ENCODE measurements around the gene RAB42. TPM values are rescaled to one million over a fixed set of nuclear protein-coding genes. Genes with fewer than 3 reads are reported as not detected.

RAB42 gene, protein sequence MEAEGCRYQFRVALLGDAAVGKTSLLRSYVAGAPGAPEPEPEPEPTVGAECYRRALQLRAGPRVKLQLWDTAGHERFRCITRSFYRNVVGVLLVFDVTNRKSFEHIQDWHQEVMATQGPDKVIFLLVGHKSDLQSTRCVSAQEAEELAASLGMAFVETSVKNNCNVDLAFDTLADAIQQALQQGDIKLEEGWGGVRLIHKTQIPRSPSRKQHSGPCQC
- total RNA-seq (1 to 10 TPM; 1.3 to 1.8 (median 1.4) TPM), polyA plus RNA-seq (0.59 TPM)
- long read RNA-seq, donor 1, partial matches to known transcripts = 0 of 5 reads
- long read RNA-seq, donor 1, other reads (novel, unspliced or antisense) = 1 of 5 reads
- long read RNA-seq, donor 2, partial matches to known transcripts = 0 of 2 reads
- long read RNA-seq, donor 2, other reads (novel, unspliced or antisense) = 1 of 2 reads
- long read RNA-seq, donor 3, partial matches to known transcripts = 1 of 3 reads
- long read RNA-seq, donor 3, other reads (novel, unspliced or antisense) = 0 of 3 reads
- long read RNA-seq, donor 4, transcript RAB42-202 (2 exons, 857 nt) = major isoform, 5 of 7 reads
- long read RNA-seq, donor 4, partial matches to known transcripts = 0 of 7 reads
- long read RNA-seq, donor 4, other reads (novel, unspliced or antisense) = 2 of 7 reads

DNA sequence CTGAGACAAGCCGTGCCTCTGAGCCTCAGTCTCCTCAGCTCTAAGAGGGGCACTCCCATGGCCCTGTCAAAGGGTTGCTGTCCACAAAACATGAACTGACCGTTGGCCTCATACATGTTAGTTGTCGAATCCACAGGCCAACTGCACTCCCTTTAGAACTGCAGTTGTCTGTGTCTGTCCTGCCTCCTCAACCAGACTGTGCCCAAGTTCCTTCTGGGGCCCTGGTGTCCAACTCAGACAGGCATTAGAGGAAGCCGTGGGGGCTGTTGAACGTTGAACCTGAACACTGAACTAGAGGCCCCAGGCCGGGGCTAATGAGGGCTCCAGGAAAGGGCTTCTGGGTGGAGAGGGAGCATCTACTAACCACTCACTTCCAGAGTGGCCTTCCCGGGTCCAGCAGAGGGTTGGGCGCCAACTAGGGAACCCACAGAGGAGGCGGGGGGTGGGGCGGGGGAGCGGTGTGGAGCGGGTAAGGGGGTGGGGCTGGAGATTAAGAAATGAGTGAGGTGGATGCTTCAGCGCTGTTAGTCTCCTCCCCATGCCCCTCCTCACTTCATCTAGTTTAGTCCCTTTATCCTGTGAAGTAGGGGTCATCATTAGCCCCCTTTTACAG lies at the start of gene RAB42:
Gene RAB42 (plus strand): TSS at position 558 of the 613 bp plus-strand sequence. CDS start 247 bp downstream, outside the sequence.
- WGBS = 24% methylated on average over 13 of the region's 13 CpGs
- no peaks in the 10 kb centered on the region for H3K27me3 ChIP-seq (ENCODE audit: control insufficient read depth, insufficient read depth)
- no peaks in the 10 kb centered on the region for H3K9me3 ChIP-seq (ENCODE audit: control insufficient read depth, low read length)
- H3K27ac ChIP-seq (ENCODE audit: low read length) = no peak within 1 kb of the TSS
- H3K4me3 ChIP-seq (ENCODE audit: low read length) = peak within 1 kb of the TSS; percentile 50
- intact Hi-C loops (cut with DNase I) = no loop called here
- ATAC-seq (peak; percentile 57 to 76), DNase-seq (peak; percentile 54 to 80 (median 78))
- H3K4me1 ChIP-seq (ENCODE audit: control insufficient read depth, insufficient read depth, low read length) = no peaks in the 10 kb centered on the region

- DNase-seq (no peak), ATAC-seq (no peak)
- Histone ChIP-seq H3K27me3 (ENCODE audit: control insufficient read depth, insufficient read depth) (no peaks in the 10 kb centered on the region), H3K9me3 (ENCODE audit: control insufficient read depth, low read length) (no peaks in the 10 kb centered on the region), H3K4me1 (ENCODE audit: control insufficient read depth, insufficient read depth, low read length) (no peaks in the 10 kb centered on the region), H3K27ac (ENCODE audit: low read length) (no peak overlapping the region), H3K4me3 (ENCODE audit: low read length) (no peak overlapping the region)
- intact Hi-C loops (cut with DNase I) = no loop called here
- WGBS = 93% methylated on average over 4 of the region's 4 CpGs
Measured at GRCh38 chr1:28545246-28545628, 46.8 kb upstream of the RAB42 start.

- intact Hi-C loops (cut with DNase I) = no loop called here
- WGBS = 87% methylated on average over 3 of the region's 3 CpGs
- DNase-seq (no peak), ATAC-seq (no peak)
- Histone ChIP-seq H3K4me1 (ENCODE audit: control insufficient read depth, insufficient read depth, low read length) (no peaks in the 10 kb centered on the region), H3K27me3 (ENCODE audit: control insufficient read depth, insufficient read depth) (no peaks in the 10 kb centered on the region), H3K27ac (ENCODE audit: low read length) (no peak overlapping the region), H3K9me3 (ENCODE audit: control insufficient read depth, low read length) (no peaks in the 10 kb centered on the region), H3K4me3 (ENCODE audit: low read length) (no peak overlapping the region)
Measured at GRCh38 chr1:28548318-28548717, 43.7 kb upstream of the RAB42 start.

- H3K9me3 ChIP-seq (ENCODE audit: control insufficient read depth, low read length) = no peaks in the 10 kb centered on the region
- no peak overlapping the region for H3K4me3 ChIP-seq (ENCODE audit: low read length)
- ATAC-seq = no peak
- 85% methylated on average over 6 of the region's 6 CpGs for WGBS
- no peak for DNase-seq
- no peaks in the 10 kb centered on the region for H3K27me3 ChIP-seq (ENCODE audit: control insufficient read depth, insufficient read depth)
- no peaks in the 10 kb centered on the region for H3K4me1 ChIP-seq (ENCODE audit: control insufficient read depth, insufficient read depth, low read length)
- intact Hi-C loops (cut with DNase I) = no loop called here
- H3K27ac ChIP-seq (ENCODE audit: low read length) = no peak overlapping the region
Measured at GRCh38 chr1:28551381-28551780, 40.7 kb upstream of the RAB42 start.

GRCh38 chr1:28552758-28553663 lies 39.1 kb upstream of the RAB42 start, which contains the start of gene TRNAU1AP:
Gene TRNAU1AP, plus strand, starts transcription at chr1:28553085. Its CDS starts 26 bp downstream, at chr1:28553111.
- intact Hi-C loops (cut with DNase I) = no loop called here
- ATAC-seq = peak; percentile 99
- WGBS = under 1% methylated on average over 63 of the region's 63 CpGs

GRCh38 chr1:28560886-28561285 lies 31.2 kb upstream of the RAB42 start:
- no peaks in the 10 kb centered on the region for H3K4me1 ChIP-seq (ENCODE audit: control insufficient read depth, insufficient read depth, low read length)
- no peak overlapping the region for H3K4me3 ChIP-seq (ENCODE audit: low read length)
- H3K9me3 ChIP-seq (ENCODE audit: control insufficient read depth, low read length) = no peaks in the 10 kb centered on the region
- H3K27me3 ChIP-seq (ENCODE audit: control insufficient read depth, insufficient read depth) = no peaks in the 10 kb centered on the region
- 94% methylated on average over 3 of the region's 3 CpGs for WGBS
- ATAC-seq (no peak), DNase-seq (no peak)
- H3K27ac ChIP-seq (ENCODE audit: low read length) = no peak overlapping the region
- intact Hi-C loops (cut with DNase I) = no loop called here

More at GRCh38 chr1:28552758-28553663, 39.1 kb upstream of the RAB42 start, which contains the start of gene TRNAU1AP:
- no peaks in the 10 kb centered on the region for H3K4me1 ChIP-seq (ENCODE audit: control insufficient read depth, insufficient read depth, low read length)
- no peaks in the 10 kb centered on the region for H3K27me3 ChIP-seq (ENCODE audit: control insufficient read depth, insufficient read depth)
- DNase-seq = peak; percentile 96 to 99 (median 98)
- peak within 1 kb of the TSS; percentile 57 for H3K27ac ChIP-seq (ENCODE audit: low read length)
- H3K4me3 ChIP-seq (ENCODE audit: low read length) = peak within 1 kb of the TSS; percentile 68
- no peaks in the 10 kb centered on the region for H3K9me3 ChIP-seq (ENCODE audit: control insufficient read depth, low read length)

DNA sequence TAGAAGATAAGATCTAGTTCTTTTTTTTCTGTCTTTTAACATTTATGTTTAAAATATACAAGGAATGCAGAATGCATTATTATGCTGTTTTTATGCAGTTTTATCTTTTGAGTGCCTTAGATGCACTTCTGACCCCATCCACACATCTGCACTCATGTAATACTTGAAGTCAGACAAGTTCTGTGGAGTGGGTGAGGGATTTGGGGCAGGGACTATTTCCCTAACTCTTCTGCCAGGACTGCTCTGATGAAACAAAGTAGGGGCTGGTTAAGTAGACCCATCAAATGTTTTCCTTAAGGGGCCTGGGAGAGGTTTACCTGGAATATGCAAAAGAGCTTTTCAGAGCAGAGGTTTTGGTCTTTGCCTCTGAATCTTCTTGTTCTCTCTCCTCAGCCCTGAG lies 27.8 kb upstream of the RAB42 start:
- DNase-seq (no peak), ATAC-seq (no peak)
- intact Hi-C loops (cut with DNase I) = no loop called here
- Histone ChIP-seq H3K27ac (ENCODE audit: low read length) (no peak overlapping the region), H3K27me3 (ENCODE audit: control insufficient read depth, insufficient read depth) (no peaks in the 10 kb centered on the region), H3K9me3 (ENCODE audit: control insufficient read depth, low read length) (no peaks in the 10 kb centered on the region), H3K4me1 (ENCODE audit: control insufficient read depth, insufficient read depth, low read length) (no peaks in the 10 kb centered on the region), H3K4me3 (ENCODE audit: low read length) (no peak overlapping the region)

DNA sequence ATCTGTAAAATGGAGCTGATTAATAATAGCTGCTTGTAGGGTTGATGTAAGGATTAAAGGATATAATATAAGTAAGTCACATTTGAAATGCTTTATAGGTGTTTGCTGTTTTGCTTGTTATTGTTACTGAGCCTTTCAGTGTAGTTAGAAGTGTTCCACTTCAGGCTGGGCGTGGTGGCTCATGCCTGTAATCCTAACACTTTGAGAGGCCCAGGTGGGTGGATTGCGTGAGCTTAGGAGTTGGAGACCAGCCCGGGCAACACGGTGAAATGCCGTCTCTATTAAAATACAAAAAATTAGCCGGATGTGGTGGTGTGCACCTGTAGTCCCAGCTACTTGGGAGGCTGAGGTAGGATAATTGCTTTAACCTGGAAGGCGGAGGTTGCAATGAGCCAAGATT lies 27.0 kb upstream of the RAB42 start:
- ATAC-seq (no peak), DNase-seq (no peak)
- intact Hi-C loops (cut with DNase I) = no loop called here
- H3K27ac ChIP-seq (ENCODE audit: low read length) = no peak overlapping the region
- no peak overlapping the region for H3K4me3 ChIP-seq (ENCODE audit: low read length)
- WGBS = 98% methylated on average over 7 of the region's 7 CpGs
- H3K9me3 ChIP-seq (ENCODE audit: control insufficient read depth, low read length) = no peaks in the 10 kb centered on the region
- no peaks in the 10 kb centered on the region for H3K27me3 ChIP-seq (ENCODE audit: control insufficient read depth, insufficient read depth)
- no peaks in the 10 kb centered on the region for H3K4me1 ChIP-seq (ENCODE audit: control insufficient read depth, insufficient read depth, low read length)

- 100% methylated on average over 6 of the region's 6 CpGs for WGBS
- no peaks in the 10 kb centered on the region for H3K9me3 ChIP-seq (ENCODE audit: control insufficient read depth, low read length)
Measured at GRCh38 chr1:28565726-28566125, 26.3 kb upstream of the RAB42 start.

GRCh38 chr1:28566931-28567330 lies 25.1 kb upstream of the RAB42 start:
- intact Hi-C loops (cut with DNase I) = no loop called here
- ATAC-seq = no peak
- no peak for DNase-seq
- Histone ChIP-seq H3K27ac (ENCODE audit: low read length) (no peak overlapping the region), H3K4me3 (ENCODE audit: low read length) (no peak overlapping the region), H3K4me1 (ENCODE audit: control insufficient read depth, insufficient read depth, low read length) (no peaks in the 10 kb centered on the region), H3K27me3 (ENCODE audit: control insufficient read depth, insufficient read depth) (no peaks in the 10 kb centered on the region), H3K9me3 (ENCODE audit: control insufficient read depth, low read length) (no peaks in the 10 kb centered on the region)
- WGBS = 87% methylated on average over 2 of the region's 2 CpGs

More at GRCh38 chr1:28565726-28566125, 26.3 kb upstream of the RAB42 start:
- Histone ChIP-seq H3K27ac (ENCODE audit: low read length) (no peak overlapping the region), H3K27me3 (ENCODE audit: control insufficient read depth, insufficient read depth) (no peaks in the 10 kb centered on the region), H3K4me1 (ENCODE audit: control insufficient read depth, insufficient read depth, low read length) (no peaks in the 10 kb centered on the region), H3K4me3 (ENCODE audit: low read length) (no peak overlapping the region)
- intact Hi-C loops (cut with DNase I) = no loop called here
- ATAC-seq (no peak), DNase-seq (no peak)

Measured in right cardiac atrium (tissue), 5 donors.